PC-3 (cell line): Measurements from ENCODE around the gene PCBP2.

Experiments
- CTCF ChIP-seq: fragments of 300-600 bp; sonication (generic); conservative IDR thresholded peaks from 2 replicates; pipeline ENCODE4 v1.5.1; 2017; ENCODE audit warnings: antibody characterized with exemption, low read depth, mild to moderate bottlenecking, low read length
- EZH2 ChIP-seq: fragments of 300-600 bp; sonication (generic); IDR thresholded peaks from one replicate; pipeline ENCODE4 v1.6.1; 2017; ENCODE audit warnings: antibody characterized with exemption, mild to moderate bottlenecking, low read length; ENCODE audit not compliant: unreplicated experiment
- EZH2phosphoT487 ChIP-seq: fragments of 300-600 bp; sonication (generic); IDR thresholded peaks from 2 replicates; pipeline ENCODE4 v1.6.1; 2018; ENCODE audit warnings: mild to moderate bottlenecking, antibody characterized with exemption, low read length, borderline replicate concordance

GRCh38 chr12:53505555-53506449 lies 53.9 kb downstream of the PCBP2 start:
- TF ChIP-seq CTCF, result no peak
- TF ChIP-seq EZH2, result no peak
- no peak for TF ChIP-seq EZH2phosphoT487
